Neutrophil (primary cell): ENCODE data around the gene SCFD2.

Source experiments
- H3K27ac ChIP-seq: fragments of 200-600 bp; sonication (generic); 2 replicates; pipeline ENCODE4 v1.5.1; 2016; ENCODE audit warnings: mild to moderate bottlenecking, moderate library complexity
- H3K27me3 ChIP-seq: fragments of 200-600 bp; sonication (generic); 2 replicates; pipeline ENCODE4 v1.6.0; 2016; ENCODE audit warnings: mild to moderate bottlenecking
- H3K36me3 ChIP-seq: fragments of 200-600 bp; sonication (generic); 2 replicates; pipeline ENCODE4 v1.5.1; 2017
- H3K4me1 ChIP-seq, 2 experiments: fragments of 200-600 bp in 1 of 2; sonication (generic) in 1 of 2; 1 replicate in 1 of 2; 2 replicates in 1 of 2; pipeline versions ENCODE4 v1.5.1 to v1.6.1; 2013 to 2016; ENCODE audit warnings: low read depth in 1 of 2, low read length in 1 of 2, mild to moderate bottlenecking in 1 of 2, moderate library complexity in 1 of 2; ENCODE audit not compliant: control insufficient read depth in 1 of 2, insufficient read depth in 1 of 2
- H3K4me3 ChIP-seq, 2 experiments: fragments of 200-600 bp in 1 of 2; sonication (generic) in 1 of 2; 1 replicate in 1 of 2; 2 replicates in 1 of 2; pipeline ENCODE4 v1.5.1; 2013 to 2016; ENCODE audit warnings: low read depth in 1 of 2, low read length in 1 of 2, mild to moderate bottlenecking in 1 of 2, moderate library complexity in 1 of 2
- H3K9me3 ChIP-seq: fragments of 200-600 bp; sonication (generic); 2 replicates; pipeline ENCODE4 v1.5.1; 2016
- TF ChIP-seq, protein P1 (sequence below): fragments of 200-600 bp; sonication (generic); IDR thresholded peaks from 2 replicates; pipeline ENCODE4 v1.5.1; 2016; ENCODE audit warnings: antibody characterized with exemption

SCFD2 gene

DNA sequence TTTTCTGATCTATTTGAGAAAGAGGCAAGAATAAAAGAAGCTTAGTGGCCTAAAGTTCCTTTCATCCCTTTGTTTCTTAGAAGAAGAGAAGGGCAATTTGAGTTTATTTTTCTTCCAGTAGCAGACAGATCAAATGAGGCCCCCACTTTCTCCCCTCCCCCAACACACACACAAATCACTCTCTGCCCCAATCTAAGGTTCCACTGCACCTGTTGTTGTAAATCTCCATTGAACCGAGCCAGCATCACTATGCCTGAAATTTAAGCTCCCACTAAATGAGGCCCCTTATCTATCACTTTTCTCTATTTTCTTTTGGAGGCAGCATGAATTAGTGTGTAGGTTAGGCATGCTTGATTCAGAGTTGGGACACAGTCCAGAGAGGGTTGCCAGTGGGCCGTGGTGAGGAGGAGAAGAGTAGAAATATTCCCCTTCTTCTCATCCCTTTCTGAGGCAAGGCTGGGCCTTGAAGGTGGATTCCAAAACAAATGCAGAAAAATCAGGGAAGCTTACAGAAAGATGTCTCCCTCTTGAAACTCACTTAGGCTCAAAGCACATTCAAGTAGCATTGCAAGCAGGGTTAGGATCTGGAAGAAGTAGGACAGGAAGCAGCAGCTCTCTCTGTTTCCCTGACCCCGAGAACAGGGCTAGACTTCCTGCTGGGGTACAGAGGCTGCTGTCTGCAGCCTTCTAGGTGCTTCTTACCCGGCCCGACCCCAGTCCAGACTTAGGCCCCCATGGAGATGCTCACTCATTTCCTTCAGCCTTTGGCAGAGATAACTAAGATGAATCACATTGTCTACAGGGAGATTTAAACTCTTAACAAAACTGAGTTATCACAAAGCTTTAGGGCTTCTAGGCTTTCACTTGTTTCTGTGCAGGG is 433.0 kb downstream of the SCFD2 start:
- TF ChIP-seq, protein P1, sequence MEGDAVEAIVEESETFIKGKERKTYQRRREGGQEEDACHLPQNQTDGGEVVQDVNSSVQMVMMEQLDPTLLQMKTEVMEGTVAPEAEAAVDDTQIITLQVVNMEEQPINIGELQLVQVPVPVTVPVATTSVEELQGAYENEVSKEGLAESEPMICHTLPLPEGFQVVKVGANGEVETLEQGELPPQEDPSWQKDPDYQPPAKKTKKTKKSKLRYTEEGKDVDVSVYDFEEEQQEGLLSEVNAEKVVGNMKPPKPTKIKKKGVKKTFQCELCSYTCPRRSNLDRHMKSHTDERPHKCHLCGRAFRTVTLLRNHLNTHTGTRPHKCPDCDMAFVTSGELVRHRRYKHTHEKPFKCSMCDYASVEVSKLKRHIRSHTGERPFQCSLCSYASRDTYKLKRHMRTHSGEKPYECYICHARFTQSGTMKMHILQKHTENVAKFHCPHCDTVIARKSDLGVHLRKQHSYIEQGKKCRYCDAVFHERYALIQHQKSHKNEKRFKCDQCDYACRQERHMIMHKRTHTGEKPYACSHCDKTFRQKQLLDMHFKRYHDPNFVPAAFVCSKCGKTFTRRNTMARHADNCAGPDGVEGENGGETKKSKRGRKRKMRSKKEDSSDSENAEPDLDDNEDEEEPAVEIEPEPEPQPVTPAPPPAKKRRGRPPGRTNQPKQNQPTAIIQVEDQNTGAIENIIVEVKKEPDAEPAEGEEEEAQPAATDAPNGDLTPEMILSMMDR = no peak
- no peak overlapping the region for H3K4me3 ChIP-seq
- no peaks in the 10 kb centered on the region for H3K4me1 ChIP-seq
- no peaks in the 10 kb centered on the region for H3K36me3 ChIP-seq
- no peaks in the 10 kb centered on the region for H3K27me3 ChIP-seq
- no peaks in the 10 kb centered on the region for H3K9me3 ChIP-seq
- H3K27ac ChIP-seq = no peak overlapping the region

DNA sequence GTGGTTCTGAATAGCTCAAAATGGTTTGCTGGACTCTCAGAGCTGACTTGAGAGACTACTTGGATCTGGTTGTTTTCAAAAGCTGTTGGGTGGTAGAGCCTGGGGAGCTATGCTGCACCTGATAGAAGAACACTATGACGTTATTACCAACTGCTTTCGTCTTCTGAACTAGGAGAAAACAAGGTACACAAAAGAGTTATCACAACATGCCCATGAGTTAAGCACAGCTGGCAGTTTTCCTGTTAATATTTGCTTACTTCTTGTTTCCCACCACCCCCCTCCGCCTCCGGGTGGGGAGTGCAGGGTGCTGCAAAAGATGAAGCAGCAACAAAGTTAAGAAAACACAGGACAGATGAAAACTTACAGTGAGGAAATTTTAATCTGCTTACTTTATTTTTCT is 434.6 kb downstream of the SCFD2 start:
- H3K27me3 ChIP-seq = no peaks in the 10 kb centered on the region
- H3K4me3 ChIP-seq = no peak overlapping the region
- TF ChIP-seq, protein P1 = no peak
- H3K4me1 ChIP-seq = no peaks in the 10 kb centered on the region
- no peaks in the 10 kb centered on the region for H3K9me3 ChIP-seq
- no peaks in the 10 kb centered on the region for H3K36me3 ChIP-seq
- no peak overlapping the region for H3K27ac ChIP-seq

DNA sequence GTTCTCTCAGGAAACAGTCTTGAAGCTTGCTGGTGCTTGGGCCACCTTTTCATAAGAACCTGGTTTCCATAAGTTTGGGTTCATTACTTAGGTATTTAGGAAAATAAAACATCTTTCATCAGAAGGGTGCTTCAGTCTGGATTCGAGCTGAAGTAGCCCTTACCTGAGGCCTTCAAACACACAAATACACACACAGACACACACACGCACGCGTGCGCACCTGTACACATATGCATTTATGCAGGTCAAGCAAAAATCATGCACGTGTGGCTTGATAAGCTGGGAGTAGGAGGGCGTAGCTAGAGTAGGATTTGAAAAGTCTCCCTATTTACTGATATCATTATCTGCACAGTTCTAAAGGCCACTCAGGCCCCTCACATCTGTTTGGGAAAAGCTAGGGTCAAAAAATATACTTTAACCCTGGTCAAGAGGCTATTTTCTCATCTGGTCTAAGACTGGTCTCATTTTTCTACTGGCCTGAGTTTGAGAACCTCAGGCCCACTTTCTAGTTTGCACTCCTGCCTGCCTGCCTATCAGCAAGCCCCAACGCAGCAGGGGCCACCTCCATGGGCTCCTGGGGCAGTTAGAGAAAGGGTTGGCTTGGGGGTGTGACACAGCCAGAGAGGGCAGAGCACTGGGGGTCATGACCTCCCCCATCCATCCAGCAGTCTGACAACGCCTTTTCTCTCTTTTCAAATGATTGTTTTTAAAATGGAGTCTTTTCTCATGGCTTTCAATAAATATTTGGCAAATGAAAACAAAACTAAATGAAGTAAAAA is 439.5 kb downstream of the SCFD2 start:
- Histone ChIP-seq H3K36me3 (no peaks in the 10 kb centered on the region), H3K4me1 (no peaks in the 10 kb centered on the region), H3K9me3 (no peaks in the 10 kb centered on the region), H3K4me3 (no peak overlapping the region), H3K27ac (no peak overlapping the region), H3K27me3 (no peaks in the 10 kb centered on the region)
- TF ChIP-seq, protein P1 = no peak

DNA sequence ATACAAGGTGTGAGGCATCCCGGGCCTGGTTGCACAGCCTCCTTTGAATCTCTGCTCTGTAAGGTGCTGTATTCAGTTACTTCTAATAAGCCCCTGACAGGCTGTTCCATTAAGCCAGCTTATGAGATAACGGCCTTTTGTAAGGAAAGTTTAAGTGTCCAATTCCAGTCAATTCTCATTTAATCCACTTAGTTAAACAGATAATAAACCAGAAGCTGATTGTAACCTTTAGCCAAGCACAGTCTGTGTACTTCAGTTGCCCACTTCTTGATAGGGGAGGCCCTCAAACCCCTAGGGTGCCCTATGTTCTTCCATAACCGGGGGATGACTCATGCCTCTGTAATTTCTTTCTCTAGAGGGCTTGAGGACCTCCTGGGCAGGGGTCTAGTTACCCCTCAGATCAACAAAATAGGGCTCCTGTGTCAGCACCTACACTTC is 440.3 kb downstream of the SCFD2 start:
- Histone ChIP-seq H3K4me1 (no peaks in the 10 kb centered on the region), H3K4me3 (no peak overlapping the region), H3K27me3 (no peaks in the 10 kb centered on the region), H3K36me3 (no peaks in the 10 kb centered on the region), H3K27ac (no peak overlapping the region), H3K9me3 (no peaks in the 10 kb centered on the region)
- TF ChIP-seq, protein P1 = no peak

DNA sequence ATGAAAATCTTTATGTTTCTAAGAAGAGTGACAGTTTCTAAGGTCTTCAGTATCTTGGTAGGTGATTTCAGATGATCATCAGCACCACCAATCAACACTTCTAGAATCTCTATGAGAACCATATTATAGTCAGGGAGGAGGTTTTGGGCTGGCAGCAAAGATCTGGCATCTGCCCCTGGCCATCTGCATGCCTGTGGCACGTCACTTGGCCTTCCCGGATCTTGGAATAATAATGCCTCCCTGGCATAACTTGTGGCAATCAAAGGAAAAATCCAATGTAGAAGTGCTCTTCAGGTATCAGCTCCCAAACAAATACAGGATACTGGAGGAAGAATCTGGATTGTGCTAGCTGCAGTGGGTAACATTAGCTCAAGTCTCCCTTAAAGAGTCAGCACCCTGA is 446.4 kb downstream of the SCFD2 start:
- H3K9me3 ChIP-seq = no peaks in the 10 kb centered on the region
- no peak overlapping the region for H3K27ac ChIP-seq
- no peaks in the 10 kb centered on the region for H3K27me3 ChIP-seq
- no peak overlapping the region for H3K4me3 ChIP-seq
- TF ChIP-seq, protein P1 = no peak
- no peaks in the 10 kb centered on the region for H3K36me3 ChIP-seq
- H3K4me1 ChIP-seq = no peaks in the 10 kb centered on the region
